GM12801 (cell line): Measurements from ENCODE around the gene CHMP3.

Experiments
- CTCF ChIP-seq: IDR thresholded peaks from one replicate; pipeline ENCODE4 v1.5.1; 2011; ENCODE audit warnings: control low read depth; ENCODE audit not compliant: insufficient read length; ENCODE audit errors: extremely low read depth

CHMP3 gene

GRCh38 chr2:86562922-86563649 is at the start of gene CHMP3:
Gene CHMP3 (minus strand): TSS chr2:86563443. CDS start chr2:86563348, 95 bp downstream.
- TF ChIP-seq CTCF = no peak

GRCh38 chr2:86610871-86611270 is 47.6 kb upstream of the CHMP3 start:
- TF ChIP-seq CTCF = no peak

GRCh38 chr2:86608832-86609410 is 45.7 kb upstream of the CHMP3 start:
- TF ChIP-seq CTCF = no peak

- TF ChIP-seq CTCF = no peak
Measured at GRCh38 chr2:86603905-86604304, 40.7 kb upstream of the CHMP3 start.

GRCh38 chr2:86598966-86599365 is 35.7 kb upstream of the CHMP3 start:
- no peak for TF ChIP-seq CTCF

GRCh38 chr2:86596118-86596517 is 32.9 kb upstream of the CHMP3 start:
- no peak for TF ChIP-seq CTCF

GRCh38 chr2:86593266-86593665 is 30.0 kb upstream of the CHMP3 start:
- no peak for TF ChIP-seq CTCF
